ENCODE results near the gene S1PR5. TPM values are rescaled to one million over a fixed set of nuclear protein-coding genes. Genes with fewer than 3 reads are reported as not detected.

S1PR5 gene
- total and polyA plus RNA-seq, 10 of the 15 experiments (the other 5 are each of a cell fraction or from before 2014, with no cell fraction given), result 0.04 TPM; not detected in 9

DNA sequence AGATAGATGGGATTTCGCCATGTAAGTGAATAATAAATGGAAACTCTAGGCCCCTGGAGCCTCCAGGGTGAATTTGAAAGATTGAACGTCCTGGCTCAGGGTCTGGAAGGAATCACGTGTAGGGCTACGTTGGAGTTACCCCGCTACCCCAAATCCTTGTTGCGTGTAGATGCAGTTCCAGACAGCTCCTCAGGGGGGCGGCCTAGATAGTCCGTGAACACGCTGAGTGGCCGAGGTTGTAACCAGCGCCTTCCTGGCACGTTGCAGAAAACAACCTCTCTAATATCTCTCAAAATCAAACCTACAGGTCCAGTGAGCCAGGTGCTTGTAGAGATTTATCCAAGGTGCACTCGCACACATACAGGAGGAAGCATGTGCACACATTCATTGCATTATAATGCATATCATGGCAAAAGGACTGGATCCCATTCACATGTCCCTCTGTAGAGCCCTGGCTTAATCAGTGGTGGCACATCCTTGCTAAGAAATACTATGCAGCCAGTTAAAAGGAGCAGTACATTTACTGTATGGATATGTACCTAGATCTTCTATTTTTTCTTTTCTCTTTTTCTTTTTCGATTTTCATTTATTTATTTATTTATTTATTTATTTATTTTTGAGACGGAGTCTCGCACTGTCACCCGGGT, 11.5 kb downstream of the S1PR5 start (continued):
- TF ChIP-seq, protein P1, sequence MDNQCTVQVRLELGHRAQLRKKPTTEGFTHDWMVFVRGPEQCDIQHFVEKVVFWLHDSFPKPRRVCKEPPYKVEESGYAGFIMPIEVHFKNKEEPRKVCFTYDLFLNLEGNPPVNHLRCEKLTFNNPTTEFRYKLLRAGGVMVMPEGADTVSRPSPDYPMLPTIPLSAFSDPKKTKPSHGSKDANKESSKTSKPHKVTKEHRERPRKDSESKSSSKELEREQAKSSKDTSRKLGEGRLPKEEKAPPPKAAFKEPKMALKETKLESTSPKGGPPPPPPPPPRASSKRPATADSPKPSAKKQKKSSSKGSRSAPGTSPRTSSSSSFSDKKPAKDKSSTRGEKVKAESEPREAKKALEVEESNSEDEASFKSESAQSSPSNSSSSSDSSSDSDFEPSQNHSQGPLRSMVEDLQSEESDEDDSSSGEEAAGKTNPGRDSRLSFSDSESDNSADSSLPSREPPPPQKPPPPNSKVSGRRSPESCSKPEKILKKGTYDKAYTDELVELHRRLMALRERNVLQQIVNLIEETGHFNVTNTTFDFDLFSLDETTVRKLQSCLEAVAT (IDR thresholded peaks at IDR 0.05), result 0 out of 2 replicates have a peak, but pooled peaks have one; percentile 43
- peak; percentile 26; the same call in 1 of the 2 replicates for TF ChIP-seq SMC3 (IDR thresholded peaks at IDR 0.05; ENCODE audit: borderline replicate concordance, low read length)
- TF ChIP-seq GATAD2B (conservative IDR thresholded peaks at IDR 0.05; ENCODE audit: low read depth), result no peak
- TF ChIP-seq MTA3 (IDR thresholded peaks at IDR 0.05; ENCODE audit: borderline replicate concordance, low read length), result no peak
- no peak for TF ChIP-seq HDAC6 (IDR thresholded peaks at IDR 0.05; ENCODE audit: unreplicated experiment)
- no peak for TF ChIP-seq LARP7 (IDR thresholded peaks at IDR 0.05)
- TF ChIP-seq POU2F2 (IDR thresholded peaks at IDR 0.05; ENCODE audit: borderline replicate concordance, low read depth, low read length), result no peak
- no peak for TF ChIP-seq NR2C2 (IDR thresholded peaks at IDR 0.05; ENCODE audit: borderline replicate concordance, control insufficient read depth, insufficient read length, low read depth)
- peak; percentile 52 for TF ChIP-seq RAD21 (IDR thresholded peaks at IDR 0.05; ENCODE audit: insufficient read depth, low read depth, low read length)
- TF ChIP-seq, protein P2, sequence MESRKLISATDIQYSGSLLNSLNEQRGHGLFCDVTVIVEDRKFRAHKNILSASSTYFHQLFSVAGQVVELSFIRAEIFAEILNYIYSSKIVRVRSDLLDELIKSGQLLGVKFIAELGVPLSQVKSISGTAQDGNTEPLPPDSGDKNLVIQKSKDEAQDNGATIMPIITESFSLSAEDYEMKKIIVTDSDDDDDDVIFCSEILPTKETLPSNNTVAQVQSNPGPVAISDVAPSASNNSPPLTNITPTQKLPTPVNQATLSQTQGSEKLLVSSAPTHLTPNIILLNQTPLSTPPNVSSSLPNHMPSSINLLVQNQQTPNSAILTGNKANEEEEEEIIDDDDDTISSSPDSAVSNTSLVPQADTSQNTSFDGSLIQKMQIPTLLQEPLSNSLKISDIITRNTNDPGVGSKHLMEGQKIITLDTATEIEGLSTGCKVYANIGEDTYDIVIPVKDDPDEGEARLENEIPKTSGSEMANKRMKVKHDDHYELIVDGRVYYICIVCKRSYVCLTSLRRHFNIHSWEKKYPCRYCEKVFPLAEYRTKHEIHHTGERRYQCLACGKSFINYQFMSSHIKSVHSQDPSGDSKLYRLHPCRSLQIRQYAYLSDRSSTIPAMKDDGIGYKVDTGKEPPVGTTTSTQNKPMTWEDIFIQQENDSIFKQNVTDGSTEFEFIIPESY (IDR thresholded peaks at IDR 0.05), result peak; percentile 82; the same call in 1 of the 2 replicates
- no peak for TF ChIP-seq MEF2B (IDR thresholded peaks at IDR 0.05; ENCODE audit: partially characterized antibody, poor library complexity, severe bottlenecking)
- no peak for TF ChIP-seq TARDBP (IDR thresholded peaks at IDR 0.05; ENCODE audit: borderline replicate concordance)
- TF ChIP-seq, protein P3, sequence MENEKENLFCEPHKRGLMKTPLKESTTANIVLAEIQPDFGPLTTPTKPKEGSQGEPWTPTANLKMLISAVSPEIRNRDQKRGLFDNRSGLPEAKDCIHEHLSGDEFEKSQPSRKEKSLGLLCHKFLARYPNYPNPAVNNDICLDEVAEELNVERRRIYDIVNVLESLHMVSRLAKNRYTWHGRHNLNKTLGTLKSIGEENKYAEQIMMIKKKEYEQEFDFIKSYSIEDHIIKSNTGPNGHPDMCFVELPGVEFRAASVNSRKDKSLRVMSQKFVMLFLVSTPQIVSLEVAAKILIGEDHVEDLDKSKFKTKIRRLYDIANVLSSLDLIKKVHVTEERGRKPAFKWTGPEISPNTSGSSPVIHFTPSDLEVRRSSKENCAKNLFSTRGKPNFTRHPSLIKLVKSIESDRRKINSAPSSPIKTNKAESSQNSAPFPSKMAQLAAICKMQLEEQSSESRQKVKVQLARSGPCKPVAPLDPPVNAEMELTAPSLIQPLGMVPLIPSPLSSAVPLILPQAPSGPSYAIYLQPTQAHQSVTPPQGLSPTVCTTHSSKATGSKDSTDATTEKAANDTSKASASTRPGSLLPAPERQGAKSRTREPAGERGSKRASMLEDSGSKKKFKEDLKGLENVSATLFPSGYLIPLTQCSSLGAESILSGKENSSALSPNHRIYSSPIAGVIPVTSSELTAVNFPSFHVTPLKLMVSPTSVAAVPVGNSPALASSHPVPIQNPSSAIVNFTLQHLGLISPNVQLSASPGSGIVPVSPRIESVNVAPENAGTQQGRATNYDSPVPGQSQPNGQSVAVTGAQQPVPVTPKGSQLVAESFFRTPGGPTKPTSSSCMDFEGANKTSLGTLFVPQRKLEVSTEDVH (IDR thresholded peaks at IDR 0.05; ENCODE audit: low read depth, partially characterized antibody), result no peak
- TF ChIP-seq RUNX3 (IDR thresholded peaks at IDR 0.05; ENCODE audit: low read length), result no peak
- TF ChIP-seq, protein P4, sequence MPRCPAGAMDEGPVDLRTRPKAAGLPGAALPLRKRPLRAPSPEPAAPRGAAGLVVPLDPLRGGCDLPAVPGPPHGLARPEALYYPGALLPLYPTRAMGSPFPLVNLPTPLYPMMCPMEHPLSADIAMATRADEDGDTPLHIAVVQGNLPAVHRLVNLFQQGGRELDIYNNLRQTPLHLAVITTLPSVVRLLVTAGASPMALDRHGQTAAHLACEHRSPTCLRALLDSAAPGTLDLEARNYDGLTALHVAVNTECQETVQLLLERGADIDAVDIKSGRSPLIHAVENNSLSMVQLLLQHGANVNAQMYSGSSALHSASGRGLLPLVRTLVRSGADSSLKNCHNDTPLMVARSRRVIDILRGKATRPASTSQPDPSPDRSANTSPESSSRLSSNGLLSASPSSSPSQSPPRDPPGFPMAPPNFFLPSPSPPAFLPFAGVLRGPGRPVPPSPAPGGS (IDR thresholded peaks at IDR 0.05; ENCODE audit: borderline replicate concordance, insufficient read depth, low read depth, low read length, poor library complexity, severe bottlenecking), result no peak
- TF ChIP-seq, protein P5, sequence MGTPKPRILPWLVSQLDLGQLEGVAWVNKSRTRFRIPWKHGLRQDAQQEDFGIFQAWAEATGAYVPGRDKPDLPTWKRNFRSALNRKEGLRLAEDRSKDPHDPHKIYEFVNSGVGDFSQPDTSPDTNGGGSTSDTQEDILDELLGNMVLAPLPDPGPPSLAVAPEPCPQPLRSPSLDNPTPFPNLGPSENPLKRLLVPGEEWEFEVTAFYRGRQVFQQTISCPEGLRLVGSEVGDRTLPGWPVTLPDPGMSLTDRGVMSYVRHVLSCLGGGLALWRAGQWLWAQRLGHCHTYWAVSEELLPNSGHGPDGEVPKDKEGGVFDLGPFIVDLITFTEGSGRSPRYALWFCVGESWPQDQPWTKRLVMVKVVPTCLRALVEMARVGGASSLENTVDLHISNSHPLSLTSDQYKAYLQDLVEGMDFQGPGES (IDR thresholded peaks at IDR 0.05), result no peak
- TF ChIP-seq, protein P6, sequence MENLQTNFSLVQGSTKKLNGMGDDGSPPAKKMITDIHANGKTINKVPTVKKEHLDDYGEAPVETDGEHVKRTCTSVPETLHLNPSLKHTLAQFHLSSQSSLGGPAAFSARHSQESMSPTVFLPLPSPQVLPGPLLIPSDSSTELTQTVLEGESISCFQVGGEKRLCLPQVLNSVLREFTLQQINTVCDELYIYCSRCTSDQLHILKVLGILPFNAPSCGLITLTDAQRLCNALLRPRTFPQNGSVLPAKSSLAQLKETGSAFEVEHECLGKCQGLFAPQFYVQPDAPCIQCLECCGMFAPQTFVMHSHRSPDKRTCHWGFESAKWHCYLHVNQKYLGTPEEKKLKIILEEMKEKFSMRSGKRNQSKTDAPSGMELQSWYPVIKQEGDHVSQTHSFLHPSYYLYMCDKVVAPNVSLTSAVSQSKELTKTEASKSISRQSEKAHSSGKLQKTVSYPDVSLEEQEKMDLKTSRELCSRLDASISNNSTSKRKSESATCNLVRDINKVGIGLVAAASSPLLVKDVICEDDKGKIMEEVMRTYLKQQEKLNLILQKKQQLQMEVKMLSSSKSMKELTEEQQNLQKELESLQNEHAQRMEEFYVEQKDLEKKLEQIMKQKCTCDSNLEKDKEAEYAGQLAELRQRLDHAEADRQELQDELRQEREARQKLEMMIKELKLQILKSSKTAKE (IDR thresholded peaks at IDR 0.05; ENCODE audit: low read depth, poor library complexity, severe bottlenecking), result no peak
- peak in 1 of 2 experiments; percentile 52; a peak in 1 of 4 replicates for TF ChIP-seq BHLHE40 (IDR thresholded peaks at IDR 0.05; ENCODE audit: borderline replicate concordance in 1 of 2, low read depth in 2 of 2, low read length in 1 of 2)

Measured in GM12878 (cell line).